PC-3 (cell line): Measurements from ENCODE around the gene TADA2A. TPM values are rescaled to one million over a fixed set of nuclear protein-coding genes. Genes with fewer than 3 reads are reported as not detected.

Source experiments
- ATAC-seq: fragments of 200-7000 bp; cut with Tn5 transposase; 2 replicates; pipeline ENCODE4 v1.9.1; 2020; ENCODE audit warnings: mild to moderate bottlenecking, moderate library complexity
- BruUV-seq: library from RNA; stranded (reverse); fragments of 400-500 nt; replicated peaks from 2 replicates; lab custom pipeline; 2021; lab: Mats Ljungman, UMichigan
- CTCF ChIA-PET: fragments of 300-600 bp; sonication (Branson Sonifier 250); formaldehyde crosslinking; loops from one replicate; lab custom pipeline; 2022; ENCODE audit warnings: antibody characterized with exemption; lab: Charles Lee
- POLR2A ChIA-PET: fragments of 300-600 bp; sonication (Branson Sonifier 250); formaldehyde crosslinking; loops from one replicate; lab custom pipeline; 2022; ENCODE audit warnings: antibody characterized with exemption; ENCODE audit not compliant: unreplicated experiment; lab: Charles Lee
- DNase-seq: peaks from one replicate; pipeline ENCODE4 v3.0.0-alpha.2; 2015
- H2AFZ ChIP-seq: fragments of 300-600 bp; sonication (generic); 2 replicates; pipeline ENCODE4 v1.6.0; 2016; ENCODE audit warnings: antibody characterized with exemption, low read length
- H3F3A ChIP-seq: fragments of 300-600 bp; sonication (generic); one replicate; pipeline ENCODE4 v1.6.0; 2017; ENCODE audit warnings: antibody characterized with exemption, low read length, control low read depth, mild to moderate bottlenecking; ENCODE audit not compliant: unreplicated experiment
- H3K27ac ChIP-seq: fragments of 300-600 bp; sonication (generic); 2 replicates; pipeline ENCODE4 v1.5.1; 2016; ENCODE audit warnings: mild to moderate bottlenecking, low read length
- H3K27me3 ChIP-seq: fragments of 300-600 bp; sonication (generic); 2 replicates; pipeline ENCODE4 v1.6.1; 2016; ENCODE audit warnings: low read length, mixed read lengths
- H3K36me3 ChIP-seq: fragments of 300-600 bp; sonication (generic); 2 replicates; pipeline ENCODE4 v1.6.1; 2016; ENCODE audit warnings: low read depth, mixed run types, low read length, mixed read lengths
- H3K4me1 ChIP-seq: fragments of 300-600 bp; sonication (generic); 2 replicates; pipeline ENCODE4 v1.5.1; 2016; ENCODE audit warnings: low read length; ENCODE audit not compliant: insufficient read depth
- H3K4me2 ChIP-seq: fragments of 300-600 bp; sonication (generic); 2 replicates; pipeline ENCODE4 v1.6.0; 2016; ENCODE audit warnings: low read length
- H3K4me3 ChIP-seq: fragments of 300-600 bp; sonication (generic); 2 replicates; pipeline ENCODE4 v1.5.1; 2016; ENCODE audit warnings: mild to moderate bottlenecking, low read length, mixed read lengths
- H3K79me2 ChIP-seq: fragments of 300-600 bp; sonication (generic); 2 replicates; pipeline ENCODE4 v1.6.1; 2017; ENCODE audit warnings: low read length, mixed read lengths
- H3K9ac ChIP-seq: fragments of 300-600 bp; sonication (generic); 2 replicates; pipeline ENCODE4 v1.6.0; 2016; ENCODE audit warnings: mild to moderate bottlenecking, low read length
- H3K9me2 ChIP-seq: fragments of 300-600 bp; sonication (generic); replicated peaks from 2 replicates; pipeline ENCODE4 v1.6.1; 2016; ENCODE audit warnings: mixed run types, low read length, mixed read lengths
- H3K9me3 ChIP-seq: fragments of 300-600 bp; sonication (generic); 2 replicates; pipeline ENCODE4 v1.6.1; 2016; ENCODE audit warnings: low read length, mixed read lengths
- H4K20me1 ChIP-seq: fragments of 300-600 bp; sonication (generic); 2 replicates; pipeline ENCODE4 v1.6.1; 2016; ENCODE audit warnings: low read length, mixed read lengths
- EZH2 ChIP-seq: fragments of 300-600 bp; sonication (generic); IDR thresholded peaks from one replicate; pipeline ENCODE4 v1.6.1; 2017; ENCODE audit warnings: antibody characterized with exemption, mild to moderate bottlenecking, low read length; ENCODE audit not compliant: unreplicated experiment
- EZH2phosphoT487 ChIP-seq: fragments of 300-600 bp; sonication (generic); IDR thresholded peaks from 2 replicates; pipeline ENCODE4 v1.6.1; 2018; ENCODE audit warnings: mild to moderate bottlenecking, antibody characterized with exemption, low read length, borderline replicate concordance
- intact Hi-C: fragments of 100-400 bp; cut with micrococcal nuclease; formaldehyde crosslinking; loops from 2 replicates; pipeline ENCODE4 v1.9.0; 2023
- total RNA-seq: library from RNA; depleted of rRNA; stranded (reverse); fragments of >200 nt; gene quantifications from 2 replicates; pipeline ENCODE4 v1.2.3, GENCODE V29; 2014
- TF ChIP-seq, protein P1 (sequence below): fragments of 300-600 bp; sonication (generic); conservative IDR thresholded peaks from 2 replicates; pipeline ENCODE4 v1.5.1; 2017; ENCODE audit warnings: antibody characterized with exemption, low read depth, mild to moderate bottlenecking, low read length

The TADA2A gene
- total RNA-seq, 1 experiment from 2014 or later: 16.5 TPM

DNA sequence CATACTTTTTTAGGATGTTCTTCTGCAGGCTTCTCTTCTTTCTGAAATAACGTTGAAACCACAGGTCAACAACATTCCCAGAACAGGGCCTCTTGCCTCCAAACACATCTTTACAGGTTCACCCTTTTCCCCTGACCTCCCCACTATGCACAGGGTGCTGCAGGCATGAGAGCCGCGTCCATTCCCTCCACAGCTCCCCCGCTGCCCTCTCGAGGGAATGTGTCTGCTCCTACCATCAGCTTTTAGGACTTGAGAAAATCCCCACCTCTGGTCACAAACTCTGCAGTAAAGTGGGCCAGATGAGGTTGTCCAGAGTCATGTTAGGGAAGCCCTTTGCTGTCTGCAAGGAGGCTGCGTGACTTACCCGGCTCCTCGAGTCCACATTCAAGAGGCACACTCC lies 113.5 kb downstream of the TADA2A start:
- intact Hi-C loops: no loop called here

DNA sequence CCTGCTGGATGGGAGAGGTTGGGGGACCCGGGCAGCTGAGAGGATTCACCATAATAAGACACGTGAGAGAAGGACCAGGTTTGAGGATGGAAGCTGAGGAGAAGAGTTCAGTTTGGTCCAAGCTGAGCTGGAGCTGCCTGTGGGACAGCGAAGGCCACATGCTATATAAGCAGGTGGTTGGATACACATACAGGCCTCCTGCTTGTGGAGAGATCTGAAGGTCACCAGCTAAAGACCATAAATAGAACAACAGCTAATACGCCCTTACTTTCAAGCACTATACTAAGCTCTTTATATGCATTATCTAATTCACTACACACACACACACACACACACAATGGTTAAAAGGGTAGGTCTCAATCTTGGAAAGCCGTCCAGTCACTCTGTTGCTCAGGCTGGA lies 115.1 kb downstream of the TADA2A start:
- H3K27me3 ChIP-seq: no peaks in the 10 kb centered on the region
- no peaks in the 10 kb centered on the region for H3K79me2 ChIP-seq
- H3K4me3 ChIP-seq: no peak overlapping the region
- no peaks in the 10 kb centered on the region for H3F3A ChIP-seq
- H3K9me2 ChIP-seq: no peaks in the 10 kb centered on the region
- no peaks in the 10 kb centered on the region for H3K4me1 ChIP-seq
- H4K20me1 ChIP-seq: no peaks in the 10 kb centered on the region
- no peaks in the 10 kb centered on the region; the same call in 1 of the 2 replicates for H3K36me3 ChIP-seq
- no peaks in the 10 kb centered on the region for H3K9me3 ChIP-seq
- BruUV-seq: no TSS peak
- no peak for DNase-seq
- TF ChIP-seq, protein P1, sequence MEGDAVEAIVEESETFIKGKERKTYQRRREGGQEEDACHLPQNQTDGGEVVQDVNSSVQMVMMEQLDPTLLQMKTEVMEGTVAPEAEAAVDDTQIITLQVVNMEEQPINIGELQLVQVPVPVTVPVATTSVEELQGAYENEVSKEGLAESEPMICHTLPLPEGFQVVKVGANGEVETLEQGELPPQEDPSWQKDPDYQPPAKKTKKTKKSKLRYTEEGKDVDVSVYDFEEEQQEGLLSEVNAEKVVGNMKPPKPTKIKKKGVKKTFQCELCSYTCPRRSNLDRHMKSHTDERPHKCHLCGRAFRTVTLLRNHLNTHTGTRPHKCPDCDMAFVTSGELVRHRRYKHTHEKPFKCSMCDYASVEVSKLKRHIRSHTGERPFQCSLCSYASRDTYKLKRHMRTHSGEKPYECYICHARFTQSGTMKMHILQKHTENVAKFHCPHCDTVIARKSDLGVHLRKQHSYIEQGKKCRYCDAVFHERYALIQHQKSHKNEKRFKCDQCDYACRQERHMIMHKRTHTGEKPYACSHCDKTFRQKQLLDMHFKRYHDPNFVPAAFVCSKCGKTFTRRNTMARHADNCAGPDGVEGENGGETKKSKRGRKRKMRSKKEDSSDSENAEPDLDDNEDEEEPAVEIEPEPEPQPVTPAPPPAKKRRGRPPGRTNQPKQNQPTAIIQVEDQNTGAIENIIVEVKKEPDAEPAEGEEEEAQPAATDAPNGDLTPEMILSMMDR: no peak
- TF ChIP-seq EZH2phosphoT487: no peak
- TF ChIP-seq EZH2: no peak
- no peak overlapping the region for H3K27ac ChIP-seq
- ATAC-seq: no peak
- H2AFZ ChIP-seq: no peak overlapping the region
- intact Hi-C loops: no loop called here
- POLR2A ChIA-PET: interaction anchor here (0.6 kb wide), 1 partner anchor 30 kb away, joined by 3 read pairs; no protein-coding TSS in a partner anchor
- H3K4me2 ChIP-seq: no peak overlapping the region
- H3K9ac ChIP-seq: no peak overlapping the region
- CTCF ChIA-PET: no interaction called here

More for the DNA sequence above, 113.5 kb downstream of the TADA2A start:
- Histone ChIP-seq H3K4me3 (no peak overlapping the region), H3K4me2 (no peak overlapping the region), H3K27me3 (no peaks in the 10 kb centered on the region), H3F3A (no peaks in the 10 kb centered on the region), H3K9me3 (no peaks in the 10 kb centered on the region), H3K36me3 (no peaks in the 10 kb centered on the region; the same call in 1 of the 2 replicates), H3K27ac (no peak overlapping the region), H4K20me1 (no peaks in the 10 kb centered on the region), H2AFZ (no peak overlapping the region), H3K4me1 (no peaks in the 10 kb centered on the region), H3K9me2 (no peaks in the 10 kb centered on the region), H3K79me2 (no peaks in the 10 kb centered on the region), H3K9ac (no peak overlapping the region)
- ChIA-PET POLR2A (no interaction called here), CTCF (no interaction called here)
- TF ChIP-seq, protein P1: no peak
- TF ChIP-seq EZH2phosphoT487: no peak
- TF ChIP-seq EZH2: no peak
- no TSS peak for BruUV-seq
- ATAC-seq: no peak
- DNase-seq: no peak

DNA sequence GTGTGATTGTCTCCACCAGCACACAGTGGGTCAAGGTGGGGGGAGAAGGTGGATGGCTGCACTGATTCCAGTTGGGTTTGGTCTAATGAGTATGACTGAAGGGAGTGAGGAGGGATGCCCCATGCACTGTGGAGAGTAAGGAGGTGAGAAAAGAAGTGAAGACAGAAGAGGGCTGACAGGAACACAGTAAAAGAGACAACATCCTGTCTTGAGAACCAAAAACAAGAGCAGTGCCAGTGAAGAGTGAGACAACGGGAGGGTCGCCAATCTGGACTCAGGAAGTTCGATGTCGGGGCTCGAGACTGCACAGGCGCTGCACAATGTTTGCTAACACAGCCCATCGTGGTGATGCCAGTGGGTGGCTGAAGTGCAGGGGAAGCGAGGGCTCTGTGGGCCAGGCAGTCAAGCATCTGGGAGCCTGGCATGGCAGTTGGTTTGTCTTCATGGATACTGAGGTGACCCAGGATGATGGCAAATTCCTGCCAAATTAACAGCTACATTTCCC lies 117.1 kb downstream of the TADA2A start:
- no peak for DNase-seq
- intact Hi-C loops: no loop called here
- POLR2A ChIA-PET: no interaction called here
- Histone ChIP-seq H3K9me3 (no peaks in the 10 kb centered on the region), H3K9me2 (no peaks in the 10 kb centered on the region), H3K27me3 (no peaks in the 10 kb centered on the region), H2AFZ (no peak overlapping the region), H4K20me1 (no peaks in the 10 kb centered on the region), H3K36me3 (no peaks in the 10 kb centered on the region), H3K4me3 (no peak overlapping the region), H3K79me2 (no peaks in the 10 kb centered on the region), H3K27ac (no peak overlapping the region), H3F3A (no peaks in the 10 kb centered on the region), H3K4me2 (no peak overlapping the region), H3K9ac (no peak overlapping the region), H3K4me1 (no peaks in the 10 kb centered on the region)
- CTCF ChIA-PET: interaction anchor here (0.5 kb wide), 1 partner anchor 293 kb away, joined by 3 read pairs; no protein-coding TSS in a partner anchor
- TF ChIP-seq, protein P1: no peak
- TF ChIP-seq EZH2 (no peak), EZH2phosphoT487 (no peak)
- ATAC-seq: no peak
- no TSS peak for BruUV-seq
